Ishikawa (cell line): ENCODE results near the gene VPS37B.

Source experiments
- CEBPB ChIP-seq: IDR thresholded peaks from 2 replicates; pipeline ENCODE4 v1.6.1; 2012
- CREB1 ChIP-seq: IDR thresholded peaks from 2 replicates; pipeline ENCODE4 v1.6.1; 2012; ENCODE audit warnings: low read depth
- EGR1 ChIP-seq: IDR thresholded peaks from 2 replicates; pipeline ENCODE4 v1.6.1; 2012
- EP300 ChIP-seq: IDR thresholded peaks from 2 replicates; pipeline ENCODE4 v1.6.1; 2012; ENCODE audit warnings: borderline replicate concordance
- FOXM1 ChIP-seq: IDR thresholded peaks from 2 replicates; pipeline ENCODE4 v1.6.1; 2012; ENCODE audit warnings: low read depth, borderline replicate concordance
- NFIC ChIP-seq: IDR thresholded peaks from 2 replicates; pipeline ENCODE4 v1.6.1; 2012
- RAD21 ChIP-seq: IDR thresholded peaks from 2 replicates; pipeline ENCODE4 v1.6.1; 2012; ENCODE audit warnings: low read depth
- TAF1 ChIP-seq: IDR thresholded peaks from 2 replicates; pipeline ENCODE4 v1.6.1; 2012; ENCODE audit warnings: low read depth, mild to moderate bottlenecking
- TCF12 ChIP-seq: IDR thresholded peaks from 2 replicates; pipeline ENCODE4 v1.6.1; 2012; ENCODE audit warnings: low read depth
- TEAD4 ChIP-seq: IDR thresholded peaks from 2 replicates; pipeline ENCODE4 v1.6.1; 2012
- YY1 ChIP-seq: IDR thresholded peaks from 2 replicates; pipeline ENCODE4 v1.6.1; 2012; ENCODE audit warnings: low read depth
- ZBTB7A ChIP-seq: IDR thresholded peaks from 2 replicates; pipeline ENCODE4 v1.6.1; 2012; ENCODE audit warnings: low read depth
- TF ChIP-seq, protein P1 (sequence below): IDR thresholded peaks from 2 replicates; pipeline ENCODE4 v1.6.1; 2012; ENCODE audit warnings: low read depth, mild to moderate bottlenecking
- TF ChIP-seq, protein P2 (sequence below): IDR thresholded peaks from 2 replicates; pipeline ENCODE4 v1.6.1; 2012
- TF ChIP-seq, protein P3 (sequence below): IDR thresholded peaks from 2 replicates; pipeline ENCODE4 v1.6.1; 2012

The VPS37B gene

DNA sequence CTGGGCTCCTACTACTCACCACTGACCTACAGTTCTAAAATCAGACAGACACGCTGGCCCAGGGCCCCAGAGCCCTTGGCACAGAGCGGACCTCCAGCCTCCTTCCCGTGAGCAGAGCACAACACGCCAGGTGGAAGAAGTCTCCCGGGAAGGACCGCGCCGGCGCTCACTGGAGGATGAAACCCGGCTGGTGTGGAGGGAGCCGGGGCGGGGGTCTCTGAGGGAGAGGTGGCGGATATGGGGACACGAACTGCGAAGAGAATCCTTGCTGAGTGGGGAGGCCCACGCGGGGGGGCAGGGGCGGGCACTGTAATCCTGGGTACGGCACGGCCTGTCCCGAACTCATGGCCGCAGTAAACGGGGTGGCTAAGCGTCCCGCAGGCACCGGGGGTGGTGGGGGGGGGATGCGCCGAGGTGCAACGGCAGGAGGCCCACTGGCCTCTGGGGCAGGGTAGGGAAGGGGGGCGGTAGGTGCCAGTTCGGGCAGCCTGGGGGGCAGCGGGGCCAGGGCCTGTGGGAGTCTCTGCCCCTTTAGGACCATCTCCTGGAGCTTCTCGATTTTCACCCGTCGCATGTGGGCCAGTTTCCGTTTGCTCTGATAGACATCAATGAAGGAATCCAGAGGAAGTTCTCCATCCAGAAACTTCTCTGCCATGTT, 28.8 kb downstream of the VPS37B start:
- TF ChIP-seq TAF1 (no peak), ZBTB7A (no peak), CREB1 (no peak), CEBPB (no peak), EP300 (no peak), EGR1 (no peak), TEAD4 (no peak), YY1 (no peak), TCF12 (no peak), RAD21 (no peak), FOXM1 (no peak), NFIC (no peak)
- TF ChIP-seq, protein P1, sequence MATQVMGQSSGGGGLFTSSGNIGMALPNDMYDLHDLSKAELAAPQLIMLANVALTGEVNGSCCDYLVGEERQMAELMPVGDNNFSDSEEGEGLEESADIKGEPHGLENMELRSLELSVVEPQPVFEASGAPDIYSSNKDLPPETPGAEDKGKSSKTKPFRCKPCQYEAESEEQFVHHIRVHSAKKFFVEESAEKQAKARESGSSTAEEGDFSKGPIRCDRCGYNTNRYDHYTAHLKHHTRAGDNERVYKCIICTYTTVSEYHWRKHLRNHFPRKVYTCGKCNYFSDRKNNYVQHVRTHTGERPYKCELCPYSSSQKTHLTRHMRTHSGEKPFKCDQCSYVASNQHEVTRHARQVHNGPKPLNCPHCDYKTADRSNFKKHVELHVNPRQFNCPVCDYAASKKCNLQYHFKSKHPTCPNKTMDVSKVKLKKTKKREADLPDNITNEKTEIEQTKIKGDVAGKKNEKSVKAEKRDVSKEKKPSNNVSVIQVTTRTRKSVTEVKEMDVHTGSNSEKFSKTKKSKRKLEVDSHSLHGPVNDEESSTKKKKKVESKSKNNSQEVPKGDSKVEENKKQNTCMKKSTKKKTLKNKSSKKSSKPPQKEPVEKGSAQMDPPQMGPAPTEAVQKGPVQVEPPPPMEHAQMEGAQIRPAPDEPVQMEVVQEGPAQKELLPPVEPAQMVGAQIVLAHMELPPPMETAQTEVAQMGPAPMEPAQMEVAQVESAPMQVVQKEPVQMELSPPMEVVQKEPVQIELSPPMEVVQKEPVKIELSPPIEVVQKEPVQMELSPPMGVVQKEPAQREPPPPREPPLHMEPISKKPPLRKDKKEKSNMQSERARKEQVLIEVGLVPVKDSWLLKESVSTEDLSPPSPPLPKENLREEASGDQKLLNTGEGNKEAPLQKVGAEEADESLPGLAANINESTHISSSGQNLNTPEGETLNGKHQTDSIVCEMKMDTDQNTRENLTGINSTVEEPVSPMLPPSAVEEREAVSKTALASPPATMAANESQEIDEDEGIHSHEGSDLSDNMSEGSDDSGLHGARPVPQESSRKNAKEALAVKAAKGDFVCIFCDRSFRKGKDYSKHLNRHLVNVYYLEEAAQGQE: no peak
- TF ChIP-seq, protein P2, sequence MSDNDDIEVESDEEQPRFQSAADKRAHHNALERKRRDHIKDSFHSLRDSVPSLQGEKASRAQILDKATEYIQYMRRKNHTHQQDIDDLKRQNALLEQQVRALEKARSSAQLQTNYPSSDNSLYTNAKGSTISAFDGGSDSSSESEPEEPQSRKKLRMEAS: no peak
- TF ChIP-seq, protein P3, sequence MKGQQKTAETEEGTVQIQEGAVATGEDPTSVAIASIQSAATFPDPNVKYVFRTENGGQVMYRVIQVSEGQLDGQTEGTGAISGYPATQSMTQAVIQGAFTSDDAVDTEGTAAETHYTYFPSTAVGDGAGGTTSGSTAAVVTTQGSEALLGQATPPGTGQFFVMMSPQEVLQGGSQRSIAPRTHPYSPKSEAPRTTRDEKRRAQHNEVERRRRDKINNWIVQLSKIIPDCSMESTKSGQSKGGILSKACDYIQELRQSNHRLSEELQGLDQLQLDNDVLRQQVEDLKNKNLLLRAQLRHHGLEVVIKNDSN: no peak

DNA sequence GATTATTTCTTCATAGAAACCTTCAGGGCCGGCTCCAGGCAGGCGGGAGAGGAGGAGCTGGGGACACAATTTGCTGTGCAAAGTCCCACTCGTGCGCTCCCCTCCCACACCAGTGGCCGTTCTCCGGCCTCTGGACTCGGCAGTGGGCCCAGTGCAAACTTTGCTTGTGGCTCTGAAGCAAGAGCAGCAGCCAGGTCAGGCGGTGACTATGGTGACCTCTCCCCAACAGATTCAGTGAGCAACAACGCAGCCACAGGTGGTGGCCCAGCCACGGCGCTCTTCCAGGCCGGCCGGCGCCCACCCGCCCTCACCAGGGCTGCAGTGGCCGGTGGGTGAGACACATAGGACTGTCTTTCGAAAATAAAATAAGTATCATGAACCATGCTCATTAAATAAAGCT, 29.5 kb downstream of the VPS37B start:
- TF ChIP-seq FOXM1 (no peak), TCF12 (no peak), EGR1 (no peak), CEBPB (no peak), EP300 (no peak), RAD21 (no peak), TEAD4 (no peak), TAF1 (no peak), CREB1 (no peak), NFIC (no peak), YY1 (no peak), ZBTB7A (no peak)
- TF ChIP-seq, protein P1: no peak
- TF ChIP-seq, protein P2: no peak
- TF ChIP-seq, protein P3: no peak

DNA sequence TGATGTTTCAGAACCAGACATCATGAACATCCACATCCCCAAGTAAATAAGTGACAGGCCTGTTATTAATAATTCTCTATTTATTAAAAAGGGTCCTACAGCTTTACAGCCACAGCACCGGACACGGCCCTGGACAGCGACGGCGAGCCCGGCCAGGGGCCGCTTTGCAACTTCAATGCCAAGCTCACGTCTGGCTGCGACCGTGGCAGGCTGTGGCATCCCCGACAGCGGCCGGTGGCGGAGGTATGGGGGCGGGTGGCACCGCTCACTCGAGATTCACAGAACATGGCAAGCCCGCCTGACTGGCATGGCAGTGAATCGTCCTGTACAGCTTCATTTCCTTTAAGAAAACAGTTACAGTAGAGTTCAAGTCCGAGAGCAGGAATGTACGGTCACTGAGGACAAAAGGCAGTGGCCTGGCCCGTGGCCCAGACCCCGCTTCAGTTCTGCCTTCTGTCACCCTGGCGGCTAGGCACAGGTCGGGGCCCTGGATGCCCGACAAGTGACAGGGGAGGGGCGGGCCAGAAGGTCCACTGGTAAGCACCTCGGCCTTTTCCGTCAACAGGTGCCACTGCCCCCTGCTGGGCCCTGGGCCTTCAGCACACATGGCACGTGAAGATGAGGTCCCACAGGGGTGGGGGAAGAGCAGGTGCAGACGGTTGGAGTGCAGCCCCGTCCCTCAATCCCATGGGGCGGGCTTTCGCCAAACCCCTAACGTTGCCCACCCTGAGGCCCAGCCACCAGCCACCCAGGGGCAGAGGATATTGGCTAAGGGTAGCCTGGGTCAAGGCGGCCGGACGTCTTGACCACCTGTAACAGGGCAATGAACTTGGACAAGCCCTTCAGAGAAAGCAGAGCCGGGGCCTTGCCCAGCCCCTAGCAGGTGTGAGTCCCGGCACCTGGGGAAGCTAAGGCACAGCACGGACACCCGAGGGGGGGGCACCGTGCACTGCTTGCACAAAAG, 30.4 kb downstream of the VPS37B start:
- TF ChIP-seq TCF12 (no peak), CREB1 (no peak), NFIC (no peak), TEAD4 (no peak), FOXM1 (no peak), CEBPB (no peak), TAF1 (no peak), EP300 (no peak), ZBTB7A (no peak), YY1 (no peak), RAD21 (no peak), EGR1 (no peak)
- TF ChIP-seq, protein P1: no peak
- TF ChIP-seq, protein P3: no peak
- TF ChIP-seq, protein P2: no peak
